ENCODE measurements around the gene PRLR.

PRLR gene

DNA sequence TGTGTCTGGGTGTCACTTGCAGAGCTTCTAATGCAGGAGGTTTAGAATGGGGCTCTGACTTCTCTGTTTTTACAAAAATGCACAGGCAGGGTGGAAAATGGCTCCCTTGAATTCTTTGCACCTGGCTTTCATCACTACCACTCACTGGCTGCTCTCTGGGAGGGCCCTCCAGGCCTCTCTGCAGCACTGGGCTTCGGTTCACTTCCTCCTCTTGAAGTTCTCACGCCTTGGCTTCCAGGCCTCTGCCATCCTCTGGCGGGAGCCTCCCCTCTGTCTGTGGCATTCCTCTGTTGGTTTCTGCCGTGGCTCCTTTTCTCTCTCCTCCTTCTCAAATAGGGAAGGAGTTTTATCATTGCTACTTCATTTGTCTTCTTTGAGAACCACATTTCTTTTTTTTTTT lies 2.8 kb upstream of the PRLR start:
- DNase-seq: no peak

GRCh38 chr5:35232124-35232523 lies 1.8 kb upstream of the PRLR start:
- DNase-seq: no peak

DNA sequence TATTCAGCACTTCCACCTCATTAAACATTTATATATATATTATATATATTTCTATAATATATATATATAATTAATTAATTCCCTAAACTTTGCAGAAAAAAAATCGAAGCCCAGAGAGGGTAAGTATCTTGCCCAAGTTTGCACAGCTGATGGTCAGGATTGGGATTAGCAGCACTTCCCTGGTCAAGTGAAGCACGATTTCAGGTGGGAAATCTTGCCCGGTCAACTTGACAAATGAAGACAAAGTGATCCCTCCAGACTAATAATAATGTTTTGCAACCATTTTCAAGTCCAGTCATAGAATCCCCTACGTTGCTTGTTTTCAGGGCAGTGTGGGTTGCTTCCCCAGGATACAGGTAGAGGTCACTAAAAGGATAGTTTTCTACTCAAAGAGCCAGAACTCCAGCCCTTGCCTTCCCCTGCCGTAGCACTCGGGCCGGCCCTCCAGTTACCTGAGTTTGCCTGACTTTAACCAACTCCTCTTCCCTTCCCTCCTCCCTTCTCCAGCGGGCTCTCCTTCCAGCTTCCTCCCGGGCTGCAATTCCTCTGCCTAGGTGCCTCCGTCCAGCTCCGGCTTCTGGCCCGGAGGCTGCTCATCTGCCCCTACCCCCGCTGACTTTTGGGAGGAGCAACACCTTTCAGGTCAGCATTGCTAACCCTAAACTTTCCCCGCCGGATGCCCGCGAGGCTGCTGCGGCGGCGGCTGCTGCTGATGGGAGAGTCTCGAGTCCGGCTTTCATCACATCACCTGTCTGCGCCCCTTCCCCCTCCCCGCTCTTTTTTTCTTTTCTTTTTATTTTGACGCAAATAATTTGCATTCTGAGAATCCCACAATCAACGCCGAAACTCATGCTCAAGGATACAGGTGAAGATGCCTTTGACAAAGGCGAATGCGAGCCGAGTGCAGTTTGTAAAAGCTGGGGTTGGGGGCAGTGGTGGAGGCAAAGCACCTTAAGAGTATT lies 930 bp downstream of the PRLR start:
- DNase-seq: no peak

DNA sequence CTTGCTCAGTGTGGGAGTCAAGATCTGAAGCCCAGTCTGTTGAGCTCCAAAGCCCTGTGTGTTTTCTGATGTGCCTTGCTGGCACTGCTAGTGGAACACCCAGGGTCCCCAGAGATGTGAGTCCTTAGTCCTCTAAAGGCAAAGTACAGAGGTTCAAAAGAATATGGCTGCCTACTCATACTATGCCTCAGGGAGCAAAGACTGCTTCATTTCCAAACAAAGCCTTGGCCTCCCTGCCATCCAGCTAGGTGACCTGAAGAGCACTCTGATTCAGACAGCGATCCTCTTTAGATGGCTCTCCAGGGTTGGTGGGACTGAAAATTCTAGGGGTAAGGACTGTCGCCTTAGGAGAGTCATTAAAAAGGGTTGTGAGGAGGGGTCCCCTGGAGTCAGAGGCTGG lies 2.0 kb downstream of the PRLR start:
- DNase-seq: no peak

GRCh38 chr5:35227720-35228119 lies 2.6 kb downstream of the PRLR start:
- no peak for DNase-seq

DNA sequence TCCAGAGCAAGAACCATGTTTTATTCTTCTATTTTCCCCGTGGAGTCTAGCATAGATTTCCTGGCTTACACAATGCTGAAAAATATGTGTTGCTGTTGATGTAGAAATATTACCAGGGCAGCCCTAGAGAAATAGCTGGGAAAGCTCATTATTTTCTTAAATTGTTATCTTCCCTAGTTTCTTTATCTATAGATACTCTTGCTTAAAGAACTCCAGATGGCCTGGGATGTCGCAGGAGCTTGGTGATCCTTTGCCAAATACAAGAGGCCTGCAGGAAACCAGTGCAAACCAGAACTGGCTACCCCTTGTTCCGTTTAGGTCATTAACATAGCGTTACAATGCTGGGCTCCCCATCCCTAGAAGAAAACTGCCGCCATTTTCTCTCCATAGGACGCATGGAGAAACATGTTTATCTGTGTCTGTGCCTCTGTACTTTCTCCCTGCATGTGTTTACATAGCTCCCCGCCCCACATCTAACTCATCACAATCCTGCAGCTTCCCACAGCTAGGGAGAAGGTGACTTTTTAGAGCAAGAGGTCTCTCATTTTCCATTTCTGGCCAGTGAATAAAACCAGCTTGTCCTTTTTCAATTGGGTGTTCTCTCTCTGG lies 6.4 kb downstream of the PRLR start:
- DNase-seq: no peak

GRCh38 chr5:35220967-35221366 lies 9.3 kb downstream of the PRLR start:
- DNase-seq: no peak

- no peak for DNase-seq
These were observed 11.3 kb downstream of the PRLR start for GRCh38 chr5:35218981-35219380.

GRCh38 chr5:35214051-35214450 lies 16.2 kb downstream of the PRLR start:
- no peak for DNase-seq

- no peak for DNase-seq
These were observed 16.7 kb downstream of the PRLR start for GRCh38 chr5:35213608-35214007.

- DNase-seq: no peak
These were observed 17.9 kb downstream of the PRLR start for GRCh38 chr5:35212122-35212982.

- DNase-seq: no peak
These were observed 20.4 kb downstream of the PRLR start for GRCh38 chr5:35209862-35210261.

- DNase-seq: no peak
These were observed 24.7 kb downstream of the PRLR start for GRCh38 chr5:35205606-35206005.

GRCh38 chr5:35205186-35205585 lies 25.1 kb downstream of the PRLR start:
- DNase-seq: no peak

GRCh38 chr5:35203403-35203802 lies 26.9 kb downstream of the PRLR start:
- DNase-seq: no peak

DNA sequence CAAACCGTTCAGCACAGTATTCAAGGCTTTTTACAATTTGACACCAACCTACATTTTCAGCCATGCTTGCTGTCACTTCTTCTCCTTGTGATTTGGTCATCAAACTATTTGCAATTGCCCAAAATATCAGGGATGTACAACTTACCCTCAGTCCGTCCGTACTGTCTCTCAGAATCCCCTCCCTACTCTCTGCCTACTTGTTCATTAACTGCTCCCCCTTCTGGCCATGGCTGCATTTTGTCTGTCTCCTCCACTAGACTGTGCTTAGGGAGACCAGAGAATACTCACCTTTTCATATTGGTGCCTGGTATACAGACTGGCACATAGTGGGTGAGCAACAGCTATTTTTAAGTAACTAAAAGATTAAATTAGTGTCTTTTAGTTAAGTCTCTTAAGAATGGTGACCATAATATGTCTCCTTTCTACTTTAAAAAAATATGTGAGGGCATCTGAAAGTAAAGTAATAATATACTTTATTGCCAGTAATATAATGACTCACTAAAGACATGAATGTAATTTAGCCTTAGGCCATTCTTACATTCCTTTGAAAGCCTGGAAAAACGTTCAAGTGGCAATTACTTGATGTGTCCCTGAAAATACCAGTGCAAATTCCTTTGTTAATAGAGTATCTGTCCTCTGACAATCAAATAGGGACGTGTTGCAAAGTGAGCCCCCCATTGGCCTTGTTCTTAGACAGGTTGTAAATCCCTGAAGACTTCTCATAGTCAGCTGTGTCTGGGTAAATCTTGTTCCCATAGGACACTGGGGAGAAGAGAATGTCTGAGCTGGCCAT lies 27.8 kb downstream of the PRLR start:
- DNase-seq: no peak

DNA sequence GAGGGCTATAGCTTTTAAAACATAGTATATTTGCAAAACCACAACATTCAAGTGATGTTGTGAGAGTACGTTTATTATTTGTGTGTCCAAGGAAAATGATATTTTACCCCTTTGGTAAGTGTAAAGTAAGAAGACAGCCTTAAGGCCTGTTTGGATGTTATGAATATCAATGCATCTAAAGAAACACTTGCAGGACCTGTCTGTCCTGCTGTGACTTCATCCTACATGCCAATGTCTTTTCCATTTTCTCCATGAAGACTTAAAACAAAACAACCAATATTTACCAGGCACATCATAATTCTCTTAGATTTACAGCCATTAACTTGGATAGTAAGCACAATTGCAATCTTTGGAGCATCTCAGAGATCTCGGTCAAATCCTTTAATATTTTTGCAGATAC lies 29.0 kb downstream of the PRLR start:
- no peak for DNase-seq

DNA sequence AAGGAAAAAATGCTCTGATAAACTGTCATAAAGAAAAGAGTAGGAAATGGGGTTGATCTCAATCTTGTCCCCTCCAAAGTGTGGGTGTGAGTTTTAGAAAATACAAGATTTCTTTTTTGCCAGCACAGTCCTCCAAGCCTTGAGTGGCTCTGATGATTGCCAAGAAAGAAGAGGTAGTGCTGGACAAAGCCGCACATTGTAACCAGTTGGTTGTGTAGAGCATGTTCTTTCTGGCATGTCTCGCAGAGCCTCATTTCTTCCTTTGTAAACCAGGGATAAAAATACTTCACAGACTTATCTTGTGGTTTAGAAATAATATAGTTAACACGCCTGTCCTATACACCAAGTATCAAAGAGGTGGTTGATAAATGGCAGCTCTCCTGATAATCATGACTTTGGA lies 30.4 kb downstream of the PRLR start:
- no peak for DNase-seq

GRCh38 chr5:35198686-35199085 lies 31.6 kb downstream of the PRLR start:
- no peak for DNase-seq

DNA sequence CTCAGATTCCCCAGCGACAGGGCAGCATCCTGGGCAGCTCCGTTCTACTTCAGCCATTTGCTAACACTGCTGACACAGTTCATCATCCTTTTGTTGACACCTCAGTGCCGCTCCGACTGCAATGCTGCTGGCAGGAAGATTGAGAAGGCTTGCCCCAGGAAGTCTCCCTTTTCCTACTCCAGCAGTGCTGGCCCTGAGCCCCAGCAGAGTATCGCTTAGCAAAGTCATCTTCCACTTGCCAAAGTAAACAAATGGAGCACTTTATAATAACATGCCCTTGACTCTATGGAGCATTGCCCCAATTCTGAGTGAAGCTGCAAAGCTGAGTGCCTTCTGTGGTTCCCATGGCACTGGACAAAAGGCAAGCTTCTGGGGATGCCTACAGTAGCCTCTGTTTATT lies 32.2 kb downstream of the PRLR start:
- DNase-seq: no peak

- no peak for DNase-seq
These were observed 32.9 kb downstream of the PRLR start for GRCh38 chr5:35197351-35197750.

DNA sequence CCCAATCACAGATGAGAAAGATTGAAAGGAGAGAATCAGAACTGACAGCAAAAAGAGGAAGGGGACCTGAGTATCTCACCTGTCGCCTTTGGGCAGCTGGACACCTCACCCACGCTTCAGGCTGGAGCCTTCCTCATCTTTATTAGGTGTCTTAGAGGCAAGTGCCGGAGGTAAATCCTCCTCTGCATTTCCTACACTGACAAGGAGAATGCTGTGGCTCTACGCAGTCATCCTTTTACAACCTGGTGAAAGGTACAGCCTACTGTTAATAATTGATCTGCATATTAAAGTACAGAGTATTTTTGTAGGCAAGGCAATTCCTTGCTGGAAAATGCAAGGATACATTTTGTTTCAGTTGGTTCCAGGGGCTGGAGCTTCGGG lies 34.8 kb downstream of the PRLR start:
- DNase-seq: no peak
